Ramos (cell line): ENCODE results near the gene CDKL5.
"Not testable (repeated sequence)": the region's sequence is repeated elsewhere in the genome, so short reads cannot be mapped to it uniquely, and the experiment has no call there.

Source experiments
- in situ Hi-C: fragments of 300-500 bp; cut with MboI; formaldehyde crosslinking; loops from one replicate; pipeline ENCODE4 v1.14.3; 2022; ENCODE audit warnings: low sequenced_read_pairs; ENCODE audit not compliant: unreplicated experiment

Gene CDKL5

DNA sequence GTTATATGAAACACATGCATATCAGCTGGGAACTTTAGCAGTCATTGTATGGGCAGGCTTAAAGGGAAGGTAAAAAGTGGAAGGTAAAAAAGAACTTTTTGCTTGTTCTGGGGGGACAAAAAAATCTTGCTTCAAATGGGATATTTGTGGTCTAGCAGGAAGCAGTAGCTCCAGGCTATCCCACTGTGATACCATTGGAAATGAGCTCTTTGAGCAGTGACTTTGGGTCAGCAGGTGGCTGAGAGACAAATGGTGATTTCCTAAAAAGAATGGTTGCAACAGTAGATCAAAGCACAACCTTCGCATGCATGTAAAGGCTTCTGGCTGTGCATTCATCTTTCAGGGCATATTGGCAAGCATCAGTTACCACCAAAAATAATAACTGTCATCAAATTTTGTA lies 140.3 kb downstream of the CDKL5 start:
- in situ Hi-C loops: no loop called here

DNA sequence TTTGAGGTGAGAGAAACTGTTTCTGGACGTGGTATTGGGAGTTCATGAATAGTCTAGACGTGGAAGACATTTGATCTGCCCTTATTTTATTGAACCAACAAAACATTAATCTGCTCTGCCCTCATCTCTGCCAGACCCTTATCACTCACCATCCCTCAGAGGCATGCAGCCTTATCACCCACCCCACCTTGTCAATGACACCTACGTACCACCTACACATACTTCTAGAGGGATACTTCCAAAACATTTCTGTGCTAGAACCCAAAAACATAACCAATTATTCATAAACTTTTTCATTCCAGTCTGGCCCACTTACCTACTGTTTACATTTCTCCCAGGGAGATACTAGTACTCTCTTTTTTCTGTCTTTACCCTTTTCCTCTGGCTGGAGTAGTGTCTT lies 141.3 kb downstream of the CDKL5 start:
- in situ Hi-C loops: no loop called here

- in situ Hi-C loops: no loop called here
Measured at GRCh38 chrX:18573556-18573955, 148.1 kb downstream of the CDKL5 start.

- in situ Hi-C loops: no loop called here
Measured at GRCh38 chrX:18574591-18574990, 149.2 kb downstream of the CDKL5 start.

DNA sequence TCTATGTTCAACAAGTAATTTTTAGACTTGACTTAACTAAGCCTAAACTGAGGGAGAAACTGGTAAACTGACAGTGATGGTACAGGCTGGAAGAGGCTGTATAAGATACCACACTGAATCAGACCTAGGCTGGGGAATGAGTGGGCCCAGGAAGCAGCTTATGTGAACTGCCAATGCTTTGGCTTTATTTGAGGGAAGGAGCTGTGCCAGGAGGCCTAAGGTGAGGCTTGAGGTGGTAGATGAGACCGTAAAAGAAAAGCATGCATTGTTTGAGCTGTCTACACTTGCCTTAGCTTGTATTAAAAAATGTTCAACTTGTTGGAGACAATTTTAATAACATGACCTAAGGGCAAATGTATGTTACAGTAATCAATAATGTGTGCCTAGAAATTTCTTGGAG lies 150.3 kb downstream of the CDKL5 start:
- in situ Hi-C loops: no loop called here

GRCh38 chrX:18577400-18577799 lies 152.0 kb downstream of the CDKL5 start:
- in situ Hi-C loops: no loop called here

- in situ Hi-C loops: no loop called here
Measured at GRCh38 chrX:18578546-18578945, 153.1 kb downstream of the CDKL5 start.

DNA sequence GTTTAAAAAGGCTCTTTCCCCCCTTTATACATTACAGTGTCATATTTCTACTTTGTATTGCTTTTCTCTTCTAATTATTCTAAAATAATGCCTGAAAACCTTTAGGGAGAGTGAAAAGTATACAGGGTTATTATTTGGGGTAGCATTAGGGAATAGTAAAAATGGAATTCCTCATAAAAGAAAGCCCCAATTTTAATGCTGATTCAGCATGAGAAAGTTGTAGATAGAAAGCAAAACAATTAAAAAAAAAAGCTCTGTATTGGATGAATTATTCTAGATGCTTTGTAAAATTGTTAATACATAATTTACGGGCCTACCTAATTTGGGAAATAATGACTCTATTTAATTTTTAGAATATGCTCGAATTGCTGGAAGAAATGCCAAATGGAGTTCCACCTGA lies 154.1 kb downstream of the CDKL5 start:
- in situ Hi-C loops: no loop called here

- in situ Hi-C loops: no loop called here
Measured at GRCh38 chrX:18582910-18583493, 157.6 kb downstream of the CDKL5 start.

GRCh38 chrX:18589292-18589691 lies 163.9 kb downstream of the CDKL5 start:
- in situ Hi-C loops: not testable (repeated sequence)

DNA sequence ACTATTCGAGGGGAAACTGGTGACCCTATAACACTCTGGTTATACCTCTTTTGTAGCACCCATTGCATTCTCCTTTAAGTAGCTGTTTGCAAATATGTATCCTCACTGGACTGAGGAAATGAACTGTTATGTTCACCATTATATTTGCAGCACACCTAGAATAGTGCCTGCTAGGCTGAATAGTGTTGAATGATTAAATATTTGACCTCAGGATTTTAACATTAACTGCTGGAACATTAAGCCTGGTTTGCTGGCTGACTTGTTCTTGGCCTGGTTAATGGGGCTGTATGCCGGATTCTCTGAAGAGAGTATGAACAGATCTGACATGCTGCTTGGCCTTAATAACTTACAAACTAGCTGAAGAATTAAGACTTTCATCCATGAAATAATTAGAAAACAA lies 166.4 kb downstream of the CDKL5 start:
- in situ Hi-C loops: no loop called here

DNA sequence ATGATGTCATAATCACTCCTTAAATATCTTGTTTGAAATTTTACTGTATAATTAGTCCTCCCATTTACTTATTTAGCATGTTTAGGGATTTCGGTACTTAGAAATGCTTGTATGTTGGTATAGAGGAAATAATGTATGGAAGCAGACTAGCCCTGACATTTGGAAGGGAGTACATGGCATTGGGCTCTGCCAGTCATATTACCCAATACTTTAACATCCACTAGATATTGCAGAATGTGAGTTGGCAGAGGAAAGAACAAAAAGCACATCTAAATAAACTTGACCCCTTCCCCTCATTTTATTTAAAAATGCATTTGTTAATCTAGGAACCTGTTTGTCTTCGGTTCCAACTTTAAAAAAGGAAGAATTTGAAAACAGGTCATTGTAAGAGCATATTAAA lies 168.7 kb downstream of the CDKL5 start:
- in situ Hi-C loops: no loop called here

DNA sequence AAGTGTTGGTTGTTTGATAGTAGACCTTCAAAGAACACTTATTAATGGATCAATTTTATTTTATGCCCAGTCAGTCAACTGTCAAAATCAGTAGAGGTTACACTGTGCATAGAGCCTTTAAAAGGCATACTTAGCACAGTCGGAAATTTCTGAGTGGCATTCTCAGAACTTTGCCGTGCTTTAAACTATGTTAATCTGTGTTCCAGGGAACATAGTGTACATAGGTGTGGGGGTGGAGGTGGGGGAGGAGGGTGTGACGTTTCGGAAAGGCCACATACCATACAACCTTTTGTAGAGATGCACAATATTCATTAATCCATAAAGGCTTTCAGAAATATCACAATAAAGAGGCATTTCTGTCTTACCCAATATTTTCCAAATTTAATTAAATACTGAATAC lies 170.7 kb downstream of the CDKL5 start:
- in situ Hi-C loops: no loop called here

- in situ Hi-C loops: no loop called here
Measured at GRCh38 chrX:18598413-18598812, 173.0 kb downstream of the CDKL5 start.

GRCh38 chrX:18607966-18608365 lies 182.6 kb downstream of the CDKL5 start:
- in situ Hi-C loops: no loop called here

DNA sequence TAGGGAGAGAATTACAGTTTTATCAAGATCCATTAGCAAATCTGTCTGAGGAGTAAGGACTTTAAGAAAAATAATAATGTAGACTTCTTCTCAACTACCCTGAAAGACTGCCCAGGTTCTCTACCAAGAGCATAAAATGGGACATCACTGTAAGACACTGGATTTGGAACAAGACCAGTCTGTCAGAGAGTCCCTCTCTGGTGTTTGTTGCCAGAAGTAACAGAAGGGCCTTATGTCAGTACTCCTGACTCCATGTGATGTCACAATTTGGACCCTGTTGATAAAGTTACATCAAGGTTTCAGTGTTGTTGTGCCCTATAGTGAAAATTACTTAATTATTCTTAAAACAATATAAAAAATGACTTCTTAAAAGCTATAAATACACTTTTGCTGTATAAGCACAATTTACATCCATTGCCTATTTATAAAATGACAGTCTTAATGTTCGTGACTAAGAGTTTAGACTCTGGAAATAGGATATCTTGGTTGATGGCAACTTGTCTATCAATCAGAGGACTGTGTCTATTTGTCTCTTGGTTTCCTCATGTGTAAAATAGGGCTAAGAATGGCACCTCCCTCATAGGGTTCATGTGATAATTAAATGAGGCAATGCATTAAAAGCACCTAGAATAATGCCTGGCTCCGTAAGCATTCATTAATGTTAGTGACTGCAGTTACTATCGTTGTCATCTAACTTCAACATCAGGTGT lies 188.7 kb downstream of the CDKL5 start:
- in situ Hi-C loops: no loop called here

DNA sequence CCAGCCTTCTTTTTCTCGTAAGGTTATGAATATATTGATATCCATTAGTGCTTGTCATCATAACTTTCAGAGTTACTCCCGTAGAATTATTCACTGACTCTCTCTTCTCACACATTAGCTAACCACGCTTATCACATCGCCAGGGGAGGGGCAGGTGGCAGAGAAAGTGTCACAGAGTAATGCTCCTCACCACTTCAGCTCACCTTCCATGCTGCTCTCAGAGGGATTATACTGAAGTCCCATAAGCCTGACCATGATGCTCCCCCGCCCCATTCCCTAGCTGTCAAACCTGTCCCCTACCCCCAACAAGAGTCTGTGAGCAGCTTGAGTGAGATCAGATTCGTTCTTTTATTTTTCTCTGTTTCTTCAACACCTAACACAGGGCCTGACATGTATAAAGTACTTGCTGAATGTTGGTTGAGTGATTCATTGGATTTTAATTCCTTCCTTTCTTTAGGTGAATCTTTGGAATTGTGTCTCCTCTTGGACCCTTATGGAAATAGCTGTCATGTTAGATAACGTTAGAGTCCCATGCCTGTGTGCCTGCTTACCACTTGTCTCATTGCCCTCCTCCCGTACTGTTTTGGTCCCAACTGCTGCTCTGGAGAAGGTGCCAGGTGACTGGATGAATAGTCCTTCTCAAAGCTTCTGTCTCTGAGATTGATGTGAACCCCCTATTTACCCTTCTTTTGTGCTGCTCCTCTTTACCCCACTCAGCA lies 191.4 kb downstream of the CDKL5 start:
- in situ Hi-C loops: no loop called here

DNA sequence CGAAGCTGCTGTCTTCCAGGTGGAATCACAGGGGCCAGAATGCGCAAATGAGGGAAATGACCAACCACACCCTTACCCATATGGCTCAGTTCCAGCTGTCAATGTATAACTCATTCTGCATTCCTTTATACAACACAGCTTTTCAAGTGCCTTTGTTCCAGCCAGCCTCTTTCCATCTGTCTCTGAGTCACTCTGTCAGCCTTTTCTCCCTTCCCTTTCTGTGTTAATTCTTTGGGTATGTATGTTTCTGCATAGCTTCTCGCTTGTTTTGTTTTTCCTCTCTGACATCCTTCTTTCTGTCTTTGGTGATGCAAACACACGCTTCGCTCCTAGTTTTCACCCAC lies 192.0 kb downstream of the CDKL5 start:
- in situ Hi-C loops: no loop called here

- in situ Hi-C loops: no loop called here
Measured at GRCh38 chrX:18619288-18619687, 193.9 kb downstream of the CDKL5 start.

- in situ Hi-C loops: no loop called here
Measured at GRCh38 chrX:18620349-18620748, 194.9 kb downstream of the CDKL5 start.

DNA sequence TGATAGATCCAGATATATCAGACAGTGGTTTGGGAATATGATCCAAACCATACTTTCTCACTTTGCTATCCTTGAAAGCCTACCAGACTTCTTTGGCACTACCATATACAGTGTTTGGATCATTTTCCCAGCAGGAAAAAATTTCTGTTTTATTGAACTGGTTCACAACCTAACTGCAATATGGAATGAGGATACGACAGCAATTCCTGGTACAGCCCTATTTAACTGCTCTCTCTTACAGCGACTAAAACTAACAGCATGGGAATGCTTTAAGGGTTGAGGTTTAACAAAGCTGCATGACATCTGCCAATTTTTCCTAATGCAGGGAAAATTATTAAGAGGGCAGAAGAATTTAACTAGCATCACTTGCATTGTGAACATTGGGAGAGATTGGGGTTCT lies 199.2 kb downstream of the CDKL5 start:
- in situ Hi-C loops: no loop called here

DNA sequence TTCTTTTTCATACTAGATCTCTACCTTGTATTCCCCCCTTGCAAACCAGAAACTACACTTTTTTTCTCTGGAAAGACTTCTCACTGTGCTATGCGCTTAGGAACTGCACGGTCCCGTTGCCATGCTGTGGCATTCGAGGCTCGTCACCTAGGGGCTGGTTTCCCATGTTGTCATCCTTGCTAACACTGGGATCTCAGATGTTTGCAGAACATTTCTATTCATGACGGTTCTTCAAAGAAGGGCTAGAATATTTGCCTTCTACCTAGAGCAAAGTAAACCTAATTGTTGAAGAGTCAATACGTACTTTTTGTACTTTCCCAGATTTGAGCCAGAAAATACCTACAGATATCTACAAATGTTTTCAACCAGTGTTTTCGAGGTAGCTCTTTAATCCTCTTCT lies 205.5 kb downstream of the CDKL5 start:
- in situ Hi-C loops: no loop called here
